DND-41 (cell line): ENCODE data around the gene CLIC2.

ENCODE experiments used
- ATAC-seq: fragments of 200-7000 bp; cut with Tn5 transposase; 3 replicates; pipeline ENCODE4 v1.9.1; 2021; ENCODE audit warnings: low read depth; ENCODE audit not compliant: insufficient read depth
- DNase-seq: peaks from one replicate; pipeline ENCODE4 v3.0.0-alpha.2; 2020
- H2AFZ ChIP-seq: 2 replicates; pipeline ENCODE4 v1.6.0; 2012; ENCODE audit warnings: low read depth, low read length
- H3K27ac ChIP-seq: 2 replicates; pipeline ENCODE4 v1.5.1; 2012; ENCODE audit warnings: low read length, inconsistent platforms
- H3K27me3 ChIP-seq: fragments of 200-600 bp; sonication (generic); 2 replicates; pipeline ENCODE4 v1.6.0; 2012; ENCODE audit warnings: low read length, mild to moderate bottlenecking, inconsistent platforms; ENCODE audit not compliant: insufficient read depth, poor library complexity
- H3K36me3 ChIP-seq: 2 replicates; pipeline ENCODE4 v1.5.1; 2012; ENCODE audit warnings: low read length, inconsistent platforms; ENCODE audit not compliant: insufficient read depth
- H3K4me1 ChIP-seq: 2 replicates; pipeline ENCODE4 v1.5.1; 2012; ENCODE audit warnings: mild to moderate bottlenecking, low read length; ENCODE audit not compliant: insufficient read depth
- H3K4me2 ChIP-seq: 2 replicates; pipeline ENCODE4 v1.6.0; 2012; ENCODE audit warnings: mild to moderate bottlenecking, moderate library complexity, low read length, inconsistent platforms; ENCODE audit not compliant: insufficient read depth
- H3K4me3 ChIP-seq, 2 experiments: fragments of 200-600 bp in 1 of 2; shearing (Covaris generic) in 1 of 2; 2 replicates each; pipeline ENCODE4 v1.5.1; 2012 to 2016; ENCODE audit warnings: inconsistent platforms in 2 of 2, low read length in 2 of 2, mild to moderate bottlenecking in 2 of 2, low read depth in 1 of 2, moderate library complexity in 1 of 2
- H3K79me2 ChIP-seq: 2 replicates; pipeline ENCODE4 v1.6.0; 2012; ENCODE audit warnings: low read length, inconsistent platforms; ENCODE audit not compliant: insufficient read depth
- H3K9ac ChIP-seq: 2 replicates; pipeline ENCODE4 v1.6.0; 2012; ENCODE audit warnings: low read depth, mild to moderate bottlenecking, inconsistent platforms, low read length, moderate library complexity
- H3K9me3 ChIP-seq: 2 replicates; pipeline ENCODE4 v1.5.1; 2012; ENCODE audit warnings: low read length, moderate library complexity, mild to moderate bottlenecking, inconsistent platforms; ENCODE audit not compliant: insufficient read depth, severe bottlenecking
- H4K20me1 ChIP-seq: 2 replicates; pipeline ENCODE4 v1.6.0; 2012; ENCODE audit warnings: low read length; ENCODE audit not compliant: insufficient read depth
- CTCF ChIP-seq: IDR thresholded peaks from 2 replicates; pipeline ENCODE4 v1.5.1; 2012; ENCODE audit warnings: borderline replicate concordance, low read length, moderate library complexity, mild to moderate bottlenecking; ENCODE audit not compliant: poor library complexity, severe bottlenecking; ENCODE audit errors: extremely low read depth
- EZH2 ChIP-seq: IDR thresholded peaks from 3 replicates; pipeline ENCODE4 v1.6.1; 2012; ENCODE audit warnings: borderline replicate concordance, low read depth, mild to moderate bottlenecking, moderate library complexity, low read length, inconsistent platforms; ENCODE audit not compliant: severe bottlenecking

CLIC2 gene

GRCh38 chrX:155242300-155242699, 92.1 kb downstream of the CLIC2 start:
- Histone ChIP-seq H2AFZ (no peak overlapping the region), H3K4me2 (no peak overlapping the region), H3K79me2 (no peaks in the 10 kb centered on the region), H3K9me3 (no peaks in the 10 kb centered on the region), H4K20me1 (no peaks in the 10 kb centered on the region), H3K27me3 (no peaks in the 10 kb centered on the region), H3K4me1 (no peaks in the 10 kb centered on the region), H3K27ac (no peak overlapping the region), H3K36me3 (peaks cover 27% of the 10 kb centered on the region), H3K9ac (no peak overlapping the region), H3K4me3 (no peak overlapping the region)
- DNase-seq (no peak), ATAC-seq (no peak)
- TF ChIP-seq CTCF (no peak), EZH2 (no peak)

GRCh38 chrX:155237719-155238118, 96.7 kb downstream of the CLIC2 start:
- H3K27ac ChIP-seq: no peak overlapping the region
- DNase-seq (no peak), ATAC-seq (no peak)
- peaks cover under 1% of the 10 kb centered on the region; the same call in 1 of the 2 replicates for H4K20me1 ChIP-seq
- H3K9me3 ChIP-seq: no peaks in the 10 kb centered on the region
- H3K4me3 ChIP-seq: no peak overlapping the region
- peaks cover 9% of the 10 kb centered on the region; the same call in 1 of the 2 replicates for H3K79me2 ChIP-seq
- no peak overlapping the region for H3K9ac ChIP-seq
- no peak for TF ChIP-seq CTCF
- no peak for TF ChIP-seq EZH2
- peaks cover 65% of the 10 kb centered on the region for H3K36me3 ChIP-seq
- no peak overlapping the region for H3K4me2 ChIP-seq
- H3K4me1 ChIP-seq: no peaks in the 10 kb centered on the region
- no peaks in the 10 kb centered on the region for H3K27me3 ChIP-seq
- no peak overlapping the region for H2AFZ ChIP-seq

- H3K4me3 ChIP-seq: no peak overlapping the region
- no peaks in the 10 kb centered on the region for H3K27me3 ChIP-seq
- peaks cover 4% of the 10 kb centered on the region; the same call in 1 of the 2 replicates for H4K20me1 ChIP-seq
- no peak for TF ChIP-seq EZH2
- TF ChIP-seq CTCF: no peak
- ATAC-seq (no peak), DNase-seq (no peak)
- peaks cover 70% of the 10 kb centered on the region for H3K36me3 ChIP-seq
- H3K27ac ChIP-seq: no peak overlapping the region
- no peaks in the 10 kb centered on the region for H3K9me3 ChIP-seq
- no peak overlapping the region for H3K9ac ChIP-seq
- H3K4me2 ChIP-seq: no peak overlapping the region
- no peaks in the 10 kb centered on the region for H3K4me1 ChIP-seq
- H3K79me2 ChIP-seq: peaks cover 19% of the 10 kb centered on the region
- H2AFZ ChIP-seq: no peak overlapping the region
Observed at GRCh38 chrX:155235891-155236290, 98.5 kb downstream of the CLIC2 start.

GRCh38 chrX:155231163-155231562, 103.3 kb downstream of the CLIC2 start:
- no peak for TF ChIP-seq EZH2
- TF ChIP-seq CTCF: no peak
- DNase-seq (no peak), ATAC-seq (no peak)
- Histone ChIP-seq H3K4me2 (no peak overlapping the region), H3K4me1 (no peaks in the 10 kb centered on the region), H3K36me3 (peaks cover 80% of the 10 kb centered on the region), H3K27me3 (no peaks in the 10 kb centered on the region), H3K4me3 (no peak overlapping the region), H3K9me3 (no peaks in the 10 kb centered on the region), H3K9ac (no peak overlapping the region), H3K79me2 (peaks cover 34% of the 10 kb centered on the region), H3K27ac (no peak overlapping the region), H2AFZ (no peak overlapping the region), H4K20me1 (peaks cover 4% of the 10 kb centered on the region; the same call in 1 of the 2 replicates)
